K562 (cell line): ENCODE results near the gene FAM107B. TPM values are rescaled to one million over a fixed set of nuclear protein-coding genes. Genes with fewer than 3 reads are reported as not detected.

Experiments used
- ATAC-seq: fragments of 200-7000 bp; cut with Tn5 transposase; 3 replicates; pipeline ENCODE4 v1.9.1; 2020; ENCODE audit warnings: moderate library complexity
- BruUV-seq: library from RNA; stranded (reverse); fragments of 400-500 nt; replicated peaks from 2 replicates; lab custom pipeline; 2021; lab: Mats Ljungman, UMichigan
- CTCF ChIA-PET: fragments of 300-600 bp; formaldehyde crosslinking; extraction: SDS; loops from one replicate; lab custom pipeline; 2021; ENCODE audit warnings: low intra/inter-chr PET ratio; lab: Yijun Ruan, JAX
- POLR2A ChIA-PET: fragments of 300-600, 350-650 bp; sonication (Branson Sonifier 250); formaldehyde crosslinking; extraction: SDS; loops from one replicate; lab custom pipeline; 2021; ENCODE audit warnings: antibody characterized with exemption, inconsistent platforms; lab: Yijun Ruan, JAX
- DNase-seq, 4 experiments: peaks; one replicate each; pipeline versions ENCODE4 v3.0.0 to v3.0.0-alpha.2; 2011 to 2018; ENCODE audit warnings: low spot score in 3 of 4, mixed read lengths in 3 of 4; ENCODE audit errors: extremely low read depth in 1 of 4
- FAIRE-seq: peaks from 2 replicates; lab custom pipeline; 2011; peaks lifted over from hg19 to GRCh38; lab: Jason Lieb, UNC
- H2AFZ ChIP-seq: 2 replicates; pipeline ENCODE4 v1.6.0; 2011; ENCODE audit warnings: low read depth, low read length, control low read depth, inconsistent platforms
- H3K27ac ChIP-seq: fragments of 200-600 bp; 3 replicates; pipeline ENCODE4 v1.8.0; 2011; ENCODE audit warnings: low read depth, mild to moderate bottlenecking, control low read depth, inconsistent platforms, low read length, moderate library complexity, mixed read lengths; ENCODE audit errors: extremely low read depth
- H3K27me3 ChIP-seq, 2 experiments: fragments of 300-600 bp in 1 of 2; 2 replicates in 1 of 2; 3 replicates in 1 of 2; pipeline versions ENCODE4 v1.6.0 to v1.8.0; 2011; ENCODE audit warnings: inconsistent platforms in 2 of 2, low read length in 2 of 2, mild to moderate bottlenecking in 1 of 2, mixed read lengths in 1 of 2, moderate library complexity in 1 of 2; ENCODE audit not compliant: control insufficient read depth in 2 of 2, insufficient read depth in 2 of 2
- H3K36me3 ChIP-seq: fragments of 300-600 bp; 3 replicates; pipeline ENCODE4 v1.8.0; 2011; ENCODE audit warnings: mild to moderate bottlenecking, low read length, inconsistent platforms; ENCODE audit not compliant: control insufficient read depth, insufficient read depth
- H3K4me1 ChIP-seq, 2 experiments: fragments of 200-600 bp in 1 of 2; replicated peaks in 1 of 2; 2 replicates in 1 of 2; 3 replicates in 1 of 2; pipeline versions ENCODE4 v1.5.1 to v1.8.0; 2011; ENCODE audit warnings: inconsistent platforms in 2 of 2, low read length in 2 of 2, mild to moderate bottlenecking in 1 of 2, mixed read lengths in 1 of 2, moderate library complexity in 1 of 2; ENCODE audit not compliant: control insufficient read depth in 2 of 2, insufficient read depth in 2 of 2
- H3K4me2 ChIP-seq: 2 replicates; pipeline ENCODE4 v1.6.1; 2011; ENCODE audit warnings: low read length, control low read depth, inconsistent platforms, mixed read lengths; ENCODE audit not compliant: insufficient read depth
- H3K4me3 ChIP-seq: fragments of 200-600 bp; sonication (generic), shearing (Covaris generic); 2 replicates; pipeline ENCODE4 v1.5.1; 2016; ENCODE audit warnings: control low read depth, inconsistent platforms
- H3K79me2 ChIP-seq: fragments of 200-600 bp; 3 replicates; pipeline ENCODE4 v1.8.0; 2011; ENCODE audit warnings: low read length, inconsistent platforms; ENCODE audit not compliant: control insufficient read depth, insufficient read depth
- H3K9ac ChIP-seq, 2 experiments: 2 replicates each; pipeline versions ENCODE4 v1.6.0 to v1.6.1; 2011; ENCODE audit warnings: low read depth in 2 of 2, low read length in 2 of 2, control low read depth in 1 of 2, inconsistent platforms in 1 of 2, mild to moderate bottlenecking in 1 of 2, mixed read lengths in 1 of 2; ENCODE audit not compliant: insufficient read depth in 1 of 2
- H3K9me1 ChIP-seq: one replicate; pipeline ENCODE4 v1.6.0; 2011; ENCODE audit warnings: inconsistent platforms, mild to moderate bottlenecking, low read length, moderate library complexity; ENCODE audit not compliant: control insufficient read depth, insufficient read depth
- H3K9me3 ChIP-seq: replicated peaks from 2 replicates; pipeline ENCODE4 v1.5.1; 2011; ENCODE audit warnings: low read depth, low read length, inconsistent platforms; ENCODE audit not compliant: control insufficient read depth, insufficient read depth
- H4K20me1 ChIP-seq: replicated peaks from 2 replicates; pipeline ENCODE4 v1.6.1; 2011; ENCODE audit warnings: low read length, inconsistent platforms, mixed read lengths; ENCODE audit not compliant: control insufficient read depth, insufficient read depth
- CBFA2T3 ChIP-seq: fragments of 450-650 bp; IDR thresholded peaks from 2 replicates; pipeline ENCODE4 v1.6.1; 2017
- CBX3 ChIP-seq, 2 experiments: IDR thresholded peaks; 1 replicate in 1 of 2; 2 replicates in 1 of 2; pipeline ENCODE4 v1.6.1; 2012; ENCODE audit warnings: inconsistent platforms in 2 of 2, low read length in 2 of 2, borderline replicate concordance in 1 of 2, control low read depth in 1 of 2
- CBX5 ChIP-seq: IDR thresholded peaks from 2 replicates; pipeline ENCODE4 v1.6.1; 2014; ENCODE audit warnings: low read depth, borderline replicate concordance
- COPS2 ChIP-seq: fragments of 450-650 bp; conservative IDR thresholded peaks from 2 replicates; pipeline ENCODE4 v1.6.1; 2016; ENCODE audit warnings: mild to moderate bottlenecking, moderate library complexity
- E2F8 ChIP-seq: fragments of 450-650 bp; IDR thresholded peaks from 2 replicates; pipeline ENCODE4 v1.7.1; 2018; ENCODE audit warnings: mild to moderate bottlenecking, low read depth; ENCODE audit not compliant: partially characterized antibody
- GABPB1 ChIP-seq: sonication (generic); formaldehyde crosslinking; IDR thresholded peaks from 2 replicates; pipeline ENCODE4 v1.8.0; 2022; ENCODE audit warnings: mild to moderate bottlenecking, missing genetic modification reagents
- HOXB6 ChIP-seq: fragments of 250-450 bp; sonication (Bioruptor Pico); IDR thresholded peaks from 2 replicates; pipeline ENCODE4 v1.5.1; 2022; ENCODE audit warnings: mild to moderate bottlenecking, borderline replicate concordance
- KAT7 ChIP-seq: sonication (generic); formaldehyde crosslinking; IDR thresholded peaks from 2 replicates; pipeline ENCODE4 v1.8.0; 2022; ENCODE audit warnings: missing genetic modification reagents, mild to moderate bottlenecking, borderline replicate concordance
- MECOM ChIP-seq: fragments of 250-450 bp; sonication (Bioruptor Pico); IDR thresholded peaks from 2 replicates; pipeline ENCODE4 v1.8.0; 2022; ENCODE audit warnings: inconsistent platforms
- MXI1 ChIP-seq: IDR thresholded peaks from 2 replicates; pipeline ENCODE4 v1.6.1; 2011; ENCODE audit warnings: low read depth, mild to moderate bottlenecking, improper control_type of control experiment, low read length
- SAFB2 ChIP-seq: fragments of 200-400 bp; formaldehyde crosslinking; IDR thresholded peaks from 2 replicates; pipeline ENCODE4 v1.6.1; 2018; ENCODE audit warnings: borderline replicate concordance, low read length, low read depth, moderate library complexity; ENCODE audit not compliant: severe bottlenecking
- SMARCA5 ChIP-seq: fragments of 450-650 bp; IDR thresholded peaks from 2 replicates; pipeline ENCODE4 v1.6.1; 2016
- SRSF3 ChIP-seq: fragments of 200-400 bp; formaldehyde crosslinking; IDR thresholded peaks from 2 replicates; pipeline ENCODE4 v1.6.1; 2016; ENCODE audit warnings: mild to moderate bottlenecking, low read length, moderate library complexity; ENCODE audit not compliant: insufficient read depth
- STAT5B ChIP-seq: fragments of 250-450 bp; sonication (Bioruptor Pico); IDR thresholded peaks from 2 replicates; pipeline ENCODE4 v1.8.0; 2021; ENCODE audit warnings: mild to moderate bottlenecking, inconsistent platforms
- TCFL5 ChIP-seq: fragments of 250-450 bp; sonication (Bioruptor Pico); conservative IDR thresholded peaks from 2 replicates; pipeline ENCODE4 v1.6.1; 2021; ENCODE audit warnings: mild to moderate bottlenecking, moderate library complexity, matching md5 sums
- XRCC3 ChIP-seq: fragments of 450-650 bp; IDR thresholded peaks from 2 replicates; pipeline ENCODE4 v1.6.1; 2017; ENCODE audit warnings: mild to moderate bottlenecking, moderate library complexity
- ZNF197 ChIP-seq: fragments of 200-800 bp; sonication (Bioruptor generic); IDR thresholded peaks from 2 replicates; pipeline ENCODE4 v1.6.1; 2016; ENCODE audit warnings: low read depth, missing genetic modification characterization, missing compliant biosample characterization
- ZNF282 ChIP-seq: sonication (generic); formaldehyde crosslinking; IDR thresholded peaks from 2 replicates; pipeline ENCODE4 v1.8.1; 2023; ENCODE audit warnings: missing genetic modification reagents
- ZNF347 ChIP-seq: fragments of 450-650 bp; formaldehyde crosslinking; IDR thresholded peaks from 2 replicates; pipeline ENCODE4 v1.4.0; 2020; ENCODE audit warnings: low read depth, mild to moderate bottlenecking, moderate library complexity
- ZNF586 ChIP-seq: fragments of 450-650 bp; formaldehyde crosslinking; conservative IDR thresholded peaks from 2 replicates; pipeline ENCODE4 v1.4.0; 2020; ENCODE audit warnings: mild to moderate bottlenecking, moderate library complexity
- WGBS: fragments of 100-300 bp; shearing (Covaris generic); methylation state at CpG from one replicate; pipeline ENCODE4 v1.1.6; 2016; ENCODE audit warnings: low coverage, mixed read lengths; ENCODE audit not compliant: insufficient coverage; ENCODE audit errors: missing lambda C conversion rate; 5-methylcytosine and 5-hydroxymethylcytosine counted together
- in situ Hi-C: fragments of 300-500 bp; cut with MboI; formaldehyde crosslinking; loops from 4 replicates; pipeline ENCODE4 v1.15.0; 2018; ENCODE audit warnings: inconsistent platforms, mixed read lengths
- intact Hi-C: fragments of 100-400 bp; cut with micrococcal nuclease; formaldehyde crosslinking; loops from 2 replicates; pipeline ENCODE4 v1.14.2; 2022
- polyA plus RNA-seq, 8 experiments: library from polyadenylated mRNA; depleted of rRNA in 4 of 8; stranded (reverse) in 5 of 8; unstranded in 3 of 8; fragments of >200 nt; fragmentation: Nextera tagmentation in 2 of 8; fragmentation: Illumina TruSeq in 1 of 8; extraction: Ambion mirVana in 2 of 8; extraction: Trizol in 1 of 8; gene quantifications; 2 replicates each; pipeline versions ENCODE4 v1.2.1 to v1.2.3, GENCODE V29; 2011 to 2014; ENCODE audit warnings: inconsistent platforms in 1 of 8, missing spikeins in 1 of 8
- total RNA-seq, 7 experiments: library from RNA; depleted of rRNA in 6 of 7; stranded (reverse); fragments of >200 nt in 6 of 7; fragmentation: Illumina TruSeq in 2 of 7; extraction: Trizol in 2 of 7; gene quantifications; 2 replicates each; pipeline versions ENCODE4 v1.2.1 to v1.2.3, GENCODE V29; 2011 to 2021; ENCODE audit warnings: low replicate concordance in 1 of 7

The FAM107B gene
- total and polyA plus RNA-seq, 9 of the 15 experiments (the other 6 are each of a cell fraction or from before 2014, with no cell fraction given) = 0.40 to 2.8 (median 1.4) TPM

DNA sequence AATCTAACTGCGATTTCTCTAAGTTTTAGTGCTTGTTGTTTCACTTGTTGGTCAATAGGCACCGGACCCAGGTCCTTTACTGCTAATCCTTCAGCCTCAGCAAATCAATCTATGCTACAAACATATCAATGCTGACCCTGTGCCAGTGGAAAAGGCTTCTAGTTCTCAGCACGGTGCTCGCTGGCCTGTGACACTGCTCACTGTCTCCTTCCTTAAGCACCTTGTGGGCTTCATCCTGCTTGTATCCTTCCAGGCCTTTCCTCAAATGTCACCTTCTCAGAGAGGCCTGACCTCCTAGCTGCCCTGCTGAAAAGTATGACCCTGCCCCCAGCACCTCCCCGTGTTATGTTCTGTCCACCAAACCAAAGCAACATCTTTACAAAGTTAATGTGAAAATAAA, 242.7 kb downstream of the FAM107B start:
- no TSS peak for BruUV-seq
- no peak for TF ChIP-seq STAT5B (CRISPR knock-in tag)
- no peak for TF ChIP-seq SMARCA5
- no peak for TF ChIP-seq COPS2
- no peak for TF ChIP-seq HOXB6 (CRISPR knock-in tag)
- TF ChIP-seq SAFB2 = no peak
- TF ChIP-seq ZNF586 (CRISPR knock-in tag) = no peak
- no peak for TF ChIP-seq ZNF347 (CRISPR knock-in tag)
- TF ChIP-seq TCFL5 = no peak
- TF ChIP-seq KAT7 (CRISPR knock-in tag) = no peak
- no peak for TF ChIP-seq CBX3 (IDR thresholded peaks at IDR 0.05; ENCODE audit: borderline replicate concordance in 1 of 2, low read length in 2 of 2)
- no peak for TF ChIP-seq MECOM (CRISPR knock-in tag)
- no peak for TF ChIP-seq E2F8
- TF ChIP-seq MXI1 = no peak
- TF ChIP-seq GABPB1 (CRISPR knock-in tag) = no peak
- no peak for TF ChIP-seq CBFA2T3
- no peak for TF ChIP-seq ZNF197 (CRISPR knock-in tag)
- TF ChIP-seq ZNF282 = no peak
- TF ChIP-seq CBX5 = no peak
- no peak for TF ChIP-seq SRSF3
- TF ChIP-seq XRCC3 = no peak
- H3K27me3 ChIP-seq = peaks cover 26 to 35% of the 10 kb centered on the region in 2 experiments
- in situ Hi-C loops = no loop called here
- intact Hi-C loops = loop anchor here (10.0 kb wide), 1 partner anchor 573 kb away; no protein-coding TSS in a partner anchor
- no peaks in the 10 kb centered on the region; the same call in none of the 2 replicates for H4K20me1 ChIP-seq
- H3K9me3 ChIP-seq = no peaks in the 10 kb centered on the region
- POLR2A ChIA-PET = interaction anchor here (0.6 kb wide), 1 partner anchor 8 kb away, joined by 4 read pairs; no protein-coding TSS in a partner anchor
- CTCF ChIA-PET = no interaction called here
- no peak overlapping the region for H2AFZ ChIP-seq
- H3K4me1 ChIP-seq = no peaks in the 10 kb centered on the region
- H3K79me2 ChIP-seq = no peaks in the 10 kb centered on the region
- no peak for DNase-seq
- no peak for ATAC-seq
- WGBS = 2% methylated on average over 5 of the region's 5 CpGs
- no peak for FAIRE-seq
- H3K4me3 ChIP-seq = no peak overlapping the region
- no peak overlapping the region for H3K27ac ChIP-seq
- H3K36me3 ChIP-seq = no peaks in the 10 kb centered on the region
- H3K9ac ChIP-seq = no peak overlapping the region
- no peaks in the 10 kb centered on the region for H3K9me1 ChIP-seq
- no peak overlapping the region for H3K4me2 ChIP-seq
